Neural cell (in vitro differentiated cells): ENCODE data around the gene GTSE1. TPM values are rescaled to one million over a fixed set of nuclear protein-coding genes. Genes with fewer than 3 reads are reported as not detected.

ENCODE experiments used
- H2AFZ ChIP-seq: fragments of 200-600, 300-800 bp; sonication (generic), shearing (Covaris generic); 2 replicates; pipeline ENCODE4 v1.6.0; 2014; ENCODE audit warnings: low read depth, mild to moderate bottlenecking, antibody characterized with exemption, low read length, moderate library complexity
- H3F3A ChIP-seq: fragments of 200-600 bp; shearing (Covaris generic); 2 replicates; pipeline ENCODE4 v1.6.1; 2016; ENCODE audit warnings: mild to moderate bottlenecking, moderate library complexity, mixed read lengths, antibody characterized with exemption, low read length; ENCODE audit not compliant: insufficient read depth, poor library complexity, severe bottlenecking
- H3K27ac ChIP-seq: fragments of 200-600, 300-800 bp; sonication (generic), shearing (Covaris generic); 2 replicates; pipeline ENCODE4 v1.5.1; 2014; ENCODE audit warnings: mild to moderate bottlenecking, low read length, moderate library complexity
- H3K27me3 ChIP-seq: fragments of 300-800, 200-600 bp; sonication (generic), shearing (Covaris generic); 2 replicates; pipeline ENCODE4 v1.6.0; 2014; ENCODE audit warnings: mild to moderate bottlenecking, low read depth, low read length, moderate library complexity; ENCODE audit not compliant: insufficient read depth
- H3K36me3 ChIP-seq: fragments of 300-800, 200-600 bp; sonication (generic), shearing (Covaris generic); 2 replicates; pipeline ENCODE4 v1.5.1; 2014; ENCODE audit warnings: mild to moderate bottlenecking, antibody characterized with exemption, low read length, moderate library complexity; ENCODE audit not compliant: insufficient read depth
- H3K4me2 ChIP-seq: fragments of 300-800, 200-600 bp; sonication (generic), shearing (Covaris generic); 2 replicates; pipeline ENCODE4 v1.6.0; 2014; ENCODE audit warnings: mild to moderate bottlenecking, low read length
- H3K4me3 ChIP-seq: fragments of 300-800, 200-600 bp; sonication (generic), shearing (Covaris generic); 2 replicates; pipeline ENCODE4 v1.5.1; 2014; ENCODE audit warnings: mild to moderate bottlenecking, low read length, moderate library complexity
- H3K79me2 ChIP-seq: fragments of 200-600 bp; shearing (Covaris generic); replicated peaks from 2 replicates; pipeline ENCODE4 v1.6.0; 2014; ENCODE audit warnings: mild to moderate bottlenecking, low read length, moderate library complexity; ENCODE audit not compliant: insufficient read depth
- H3K9ac ChIP-seq: fragments of 300-800, 200-600 bp; sonication (generic), shearing (Covaris generic); 2 replicates; pipeline ENCODE4 v1.6.1; 2016; ENCODE audit warnings: mild to moderate bottlenecking, low read length, mixed read lengths
- H3K9me2 ChIP-seq: fragments of 200-600 bp; shearing (Covaris generic); 2 replicates; pipeline ENCODE4 v1.6.1; 2016; ENCODE audit warnings: mild to moderate bottlenecking, low read length, mixed read lengths; ENCODE audit not compliant: insufficient read depth
- H3K9me3 ChIP-seq: fragments of 200-600, 300-800 bp; sonication (generic), shearing (Covaris generic); 2 replicates; pipeline ENCODE4 v1.6.1; 2016; ENCODE audit warnings: mild to moderate bottlenecking, mixed run types, low read length, moderate library complexity, mixed read lengths
- H4K20me1 ChIP-seq: fragments of 200-600 bp; shearing (Covaris generic); 2 replicates; pipeline ENCODE4 v1.6.1; 2016; ENCODE audit warnings: mild to moderate bottlenecking, mixed run types; ENCODE audit not compliant: insufficient read depth
- CTCF ChIP-seq: fragments of 450-650 bp; IDR thresholded peaks from 2 replicates; pipeline ENCODE4 v1.5.1; 2014; ENCODE audit warnings: antibody characterized with exemption, mild to moderate bottlenecking, moderate library complexity; ENCODE audit not compliant: poor library complexity, severe bottlenecking
- EP300 ChIP-seq: fragments of 450-650 bp; conservative IDR thresholded peaks from 2 replicates; pipeline ENCODE4 v1.6.1; 2014; ENCODE audit warnings: antibody characterized with exemption, mild to moderate bottlenecking, moderate library complexity; ENCODE audit not compliant: poor library complexity, severe bottlenecking
- EZH2 ChIP-seq: fragments of 200-600, 300-800 bp; shearing (Covaris generic), sonication (generic); IDR thresholded peaks from 2 replicates; pipeline ENCODE4 v1.6.1; 2014; ENCODE audit warnings: antibody characterized with exemption, low read length, borderline replicate concordance, mild to moderate bottlenecking; ENCODE audit not compliant: insufficient read depth, poor library complexity, severe bottlenecking
- MXI1 ChIP-seq: fragments of 450-650 bp; conservative IDR thresholded peaks from 2 replicates; pipeline ENCODE4 v1.6.1; 2014; ENCODE audit warnings: antibody characterized with exemption, mild to moderate bottlenecking; ENCODE audit not compliant: poor library complexity, severe bottlenecking
- POLR2AphosphoS5 ChIP-seq: IDR thresholded peaks from 2 replicates; pipeline ENCODE4 v1.6.1; 2012
- RAD21 ChIP-seq: fragments of 450-650 bp; conservative IDR thresholded peaks from 2 replicates; pipeline ENCODE4 v1.6.1; 2014; ENCODE audit warnings: antibody characterized with exemption, mild to moderate bottlenecking, moderate library complexity
- REST ChIP-seq: IDR thresholded peaks from 2 replicates; pipeline ENCODE4 v1.6.1; 2012; ENCODE audit warnings: borderline replicate concordance
- SMC3 ChIP-seq: fragments of 450-650 bp; conservative IDR thresholded peaks from 2 replicates; pipeline ENCODE4 v1.6.1; 2014; ENCODE audit warnings: antibody characterized with exemption, mild to moderate bottlenecking, moderate library complexity; ENCODE audit not compliant: poor library complexity
- TAF1 ChIP-seq: IDR thresholded peaks from 2 replicates; pipeline ENCODE4 v1.6.1; 2012; ENCODE audit warnings: low read depth
- polyA plus RNA-seq: library from polyadenylated mRNA; depleted of rRNA; stranded (reverse); fragments of >200 nt; gene quantifications from 2 replicates; pipeline ENCODE4 v1.2.3, GENCODE V29; 2014

Gene GTSE1
- polyA plus RNA-seq, 1 donor from 2014 or later = 0.28 TPM

- TF ChIP-seq EZH2 (no peak), CTCF (no peak), SMC3 (no peak), REST (no peak), POLR2AphosphoS5 (no peak), TAF1 (no peak)
- Histone ChIP-seq H2AFZ (no peak overlapping the region), H3K4me2 (no peak overlapping the region), H3K27ac (no peak overlapping the region), H3K9ac (no peak overlapping the region), H3K36me3 (no peaks in the 10 kb centered on the region), H3K4me3 (no peak overlapping the region), H3K27me3 (peaks cover 11% of the 10 kb centered on the region), H3K9me3 (no peaks in the 10 kb centered on the region), H4K20me1 (no peaks in the 10 kb centered on the region), H3K9me2 (no peaks in the 10 kb centered on the region), H3F3A (no peaks in the 10 kb centered on the region), H3K79me2 (no peaks in the 10 kb centered on the region)
Measured at GRCh38 chr22:46272196-46272595, 24.5 kb upstream of the GTSE1 start.

- Histone ChIP-seq H3F3A (no peaks in the 10 kb centered on the region), H4K20me1 (no peaks in the 10 kb centered on the region), H3K4me3 (no peak overlapping the region), H3K36me3 (no peaks in the 10 kb centered on the region), H2AFZ (no peak overlapping the region), H3K27ac (no peak overlapping the region), H3K9me2 (no peaks in the 10 kb centered on the region), H3K79me2 (no peaks in the 10 kb centered on the region), H3K4me2 (no peak overlapping the region), H3K9ac (no peak overlapping the region), H3K9me3 (no peaks in the 10 kb centered on the region), H3K27me3 (peaks cover 4% of the 10 kb centered on the region)
- TF ChIP-seq TAF1 (no peak), MXI1 (no peak), CTCF (no peak), POLR2AphosphoS5 (no peak), EZH2 (no peak), REST (no peak), SMC3 (no peak), EP300 (no peak), RAD21 (no peak)
Measured at GRCh38 chr22:46272762-46273431, 23.8 kb upstream of the GTSE1 start.
